A549 (cell line): ENCODE results near the gene HHATL. TPM values are rescaled to one million over a fixed set of nuclear protein-coding genes. Genes with fewer than 3 reads are reported as not detected.

Experiments
- ATAC-seq, 2 experiments: fragments of 200-7000 bp in 1 of 2; fragments of >200 bp in 1 of 2; cut with Nextera tagmentation in 1 of 2; cut with Tn5 transposase in 1 of 2; 3 replicates each; pipeline versions ENCODE4 v1.8.0 to v1.9.1; 2018 to 2020; ENCODE audit warnings: mild to moderate bottlenecking in 1 of 2, moderate library complexity in 1 of 2
- CTCF ChIA-PET: fragments of 300-600 bp; sonication (Branson Sonifier 250); formaldehyde crosslinking; extraction: SDS; loops from one replicate; lab custom pipeline; 2021; ENCODE audit warnings: antibody characterized with exemption, inconsistent platforms; lab: Yijun Ruan, JAX
- POLR2A ChIA-PET: fragments of 350-600 bp; formaldehyde crosslinking; extraction: SDS; loops from one replicate; lab custom pipeline; 2021; ENCODE audit warnings: antibody characterized with exemption, inconsistent platforms; lab: Yijun Ruan, JAX
- DNase-seq, 2 experiments: peaks; one replicate each; pipeline versions ENCODE4 v3.0.0 to v3.0.0-alpha.2; 2011 to 2016; ENCODE audit warnings: low read depth in 1 of 2, low spot score in 1 of 2
- FAIRE-seq: peaks from 2 replicates; lab custom pipeline; 2011; peaks lifted over from hg19 to GRCh38; lab: Jason Lieb, UNC
- H3K27ac ChIP-seq, 2 experiments: fragments of >200 bp; sonication (Bioruptor Twin); formaldehyde crosslinking; 3 replicates each; pipeline ENCODE4 v1.5.1; 2016 to 2017
- H3K4me1 ChIP-seq: fragments of >200 bp; sonication (Bioruptor Twin); formaldehyde crosslinking; 3 replicates; pipeline ENCODE4 v1.6.1; 2016
- H3K4me2 ChIP-seq: fragments of >200 bp; sonication (Bioruptor Twin); formaldehyde crosslinking; 3 replicates; pipeline ENCODE4 v1.6.1; 2016
- H3K4me3 ChIP-seq: fragments of >200 bp; sonication (Bioruptor Twin); formaldehyde crosslinking; 3 replicates; pipeline ENCODE4 v1.5.1; 2016
- H3K9me3 ChIP-seq: fragments of >200 bp; sonication (Bioruptor Twin); formaldehyde crosslinking; 3 replicates; pipeline ENCODE4 v1.6.1; 2016
- CBX8 ChIP-seq: fragments of 200-600 bp; sonication (generic); IDR thresholded peaks from 2 replicates; pipeline ENCODE4 v1.6.1; 2016
- CEBPB ChIP-seq, 2 experiments: fragments of >200 bp in 1 of 2; sonication (Bioruptor Twin) in 1 of 2; formaldehyde crosslinking in 1 of 2; IDR thresholded peaks; 2 replicates each; pipeline ENCODE4 v1.6.1; 2012 to 2016
- CHD4 ChIP-seq: fragments of 200-600 bp; sonication (generic); IDR thresholded peaks from 2 replicates; pipeline ENCODE4 v1.6.1; 2016; ENCODE audit warnings: antibody characterized with exemption, mild to moderate bottlenecking, borderline replicate concordance
- ESRRA ChIP-seq: fragments of 150-350 bp; IDR thresholded peaks from 2 replicates; pipeline ENCODE4 v1.6.1; 2014; ENCODE audit warnings: mild to moderate bottlenecking, low read length, borderline replicate concordance
- FOSB ChIP-seq: fragments of 250-450 bp; sonication (Bioruptor Pico); IDR thresholded peaks from 2 replicates; pipeline ENCODE4 v1.5.0; 2020; ENCODE audit warnings: mild to moderate bottlenecking, moderate library complexity
- HEYL ChIP-seq: fragments of 250-450 bp; sonication (Bioruptor Pico); IDR thresholded peaks from 2 replicates; pipeline ENCODE4 v1.8.0; 2021; ENCODE audit warnings: mild to moderate bottlenecking, moderate library complexity
- HOXA7 ChIP-seq: fragments of 250-450 bp; sonication (Bioruptor Pico); IDR thresholded peaks from 2 replicates; pipeline ENCODE4 v1.5.0; 2020; ENCODE audit warnings: mild to moderate bottlenecking, moderate library complexity
- NPAS2 ChIP-seq: fragments of 250-450 bp; sonication (Bioruptor Pico); IDR thresholded peaks from 2 replicates; pipeline ENCODE4 v1.8.0; 2022; ENCODE audit warnings: mild to moderate bottlenecking, moderate library complexity, borderline replicate concordance
- RARB ChIP-seq: fragments of 250-450 bp; sonication (Bioruptor Pico); IDR thresholded peaks from 2 replicates; pipeline ENCODE4 v1.8.0; 2021; ENCODE audit warnings: mild to moderate bottlenecking, moderate library complexity
- RCOR1 ChIP-seq: fragments of 150-350 bp; IDR thresholded peaks from 2 replicates; pipeline ENCODE4 v1.6.1; 2014; ENCODE audit warnings: antibody characterized with exemption, low read length, low read depth
- ZC3H11A ChIP-seq: fragments of 450-650 bp; IDR thresholded peaks from 2 replicates; pipeline ENCODE4 v1.6.1; 2014; ENCODE audit warnings: antibody characterized with exemption, mild to moderate bottlenecking
- ZNF302 ChIP-seq: fragments of 250-450 bp; sonication (Bioruptor Pico); IDR thresholded peaks from 2 replicates; pipeline ENCODE4 v1.9.0; 2021; ENCODE audit warnings: inconsistent platforms, mild to moderate bottlenecking, moderate library complexity
- ZSCAN20 ChIP-seq: fragments of 250-450 bp; sonication (Bioruptor Pico); IDR thresholded peaks from 2 replicates; pipeline ENCODE4 v1.8.0; 2022; ENCODE audit warnings: mild to moderate bottlenecking, moderate library complexity
- WGBS: methylation state at CpG from one replicate; pipeline ENCODE4 v1.1.6; 2017; ENCODE audit errors: missing lambda C conversion rate; 5-methylcytosine and 5-hydroxymethylcytosine counted together
- polyA plus RNA-seq, 4 experiments: library from polyadenylated mRNA; depleted of rRNA in 3 of 4; stranded (reverse); fragments of >200 nt; fragmentation: RNase III in 1 of 4; extraction: RNeasy Plus Mini Kit Qiagen cat#74134 plus additional on column Dnase treatment in 1 of 4; gene quantifications; 2 replicates in 3 of 4; 3 replicates in 1 of 4; pipeline ENCODE4 v1.2.3, GENCODE V29; 2011 to 2017
- TF ChIP-seq, protein P1 (sequence below): fragments of 450-650 bp; IDR thresholded peaks from 2 replicates; pipeline ENCODE4 v1.6.1; 2014; ENCODE audit warnings: antibody characterized with exemption
- TF ChIP-seq, protein P2 (sequence below): fragments of >200 bp; sonication (Bioruptor Twin); formaldehyde crosslinking; IDR thresholded peaks from 3 replicates; pipeline ENCODE4 v1.6.1; 2016
- TF ChIP-seq, protein P3 (sequence below): fragments of >200 bp; sonication (Bioruptor Twin); formaldehyde crosslinking; IDR thresholded peaks from 3 replicates; pipeline ENCODE4 v1.5.1; 2016
- TF ChIP-seq, protein P4 (sequence below): IDR thresholded peaks from 2 replicates; pipeline ENCODE4 v1.6.1; 2012
- TF ChIP-seq, protein P5 (sequence below): fragments of 200-600 bp; sonication (generic); IDR thresholded peaks from 2 replicates; pipeline ENCODE4 v1.6.1; 2016; ENCODE audit warnings: antibody characterized with exemption, mild to moderate bottlenecking, moderate library complexity
- TF ChIP-seq, protein P6 (sequence below): fragments of 150-350 bp; IDR thresholded peaks from 2 replicates; pipeline ENCODE4 v1.6.1; 2014; ENCODE audit warnings: low read depth, mild to moderate bottlenecking, low read length
- TF ChIP-seq, protein P7 (sequence below): IDR thresholded peaks from 2 replicates; pipeline ENCODE4 v1.6.1; 2012

The HHATL gene
- polyA plus RNA-seq, 2 of the 4 experiments (the other 2 are of a cell fraction): not detected

DNA sequence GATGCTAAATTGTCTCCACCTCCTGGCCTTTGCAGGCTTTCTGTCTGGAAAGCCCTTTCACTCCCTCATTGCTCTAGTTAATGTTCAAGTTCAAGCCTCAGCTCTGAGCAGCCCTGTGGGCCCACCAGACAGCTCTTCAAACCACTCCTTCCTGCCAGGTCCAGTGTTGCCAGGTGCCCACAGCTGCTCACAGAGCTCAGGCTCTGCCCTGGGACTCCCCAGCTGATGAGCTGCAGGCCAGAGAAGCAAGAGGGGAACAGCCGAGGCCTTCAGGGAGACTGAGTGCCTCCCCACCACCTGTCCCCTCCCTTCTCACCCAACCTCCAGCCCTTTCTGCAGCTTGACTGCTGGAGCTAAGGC, 50.4 kb downstream of the HHATL start:
- no CpG with 5 or more reads among the region's 1 CpG for WGBS
- POLR2A ChIA-PET: interaction anchor here (0.6 to 1.1 kb wide), 3 partner anchors 52 to 62 kb away, joined by 3 to 6 read pairs (median 3); partner anchors contain the start of gene SS18L2
- DNase-seq: no peak
- H3K4me2 ChIP-seq: peak overlapping the region; percentile 96
- CTCF ChIA-PET: interaction anchor here (0.7 to 0.9 kb wide), 3 partner anchors 80 to 423 kb away, joined by 3 to 4 read pairs (median 3); no protein-coding TSS in a partner anchor
- no peak for FAIRE-seq
- H3K4me3 ChIP-seq: no peak overlapping the region
- H3K9me3 ChIP-seq: no peaks in the 10 kb centered on the region
- TF ChIP-seq ZC3H11A: no peak
- TF ChIP-seq RARB (CRISPR knock-in tag): no peak
- TF ChIP-seq, protein P1, sequence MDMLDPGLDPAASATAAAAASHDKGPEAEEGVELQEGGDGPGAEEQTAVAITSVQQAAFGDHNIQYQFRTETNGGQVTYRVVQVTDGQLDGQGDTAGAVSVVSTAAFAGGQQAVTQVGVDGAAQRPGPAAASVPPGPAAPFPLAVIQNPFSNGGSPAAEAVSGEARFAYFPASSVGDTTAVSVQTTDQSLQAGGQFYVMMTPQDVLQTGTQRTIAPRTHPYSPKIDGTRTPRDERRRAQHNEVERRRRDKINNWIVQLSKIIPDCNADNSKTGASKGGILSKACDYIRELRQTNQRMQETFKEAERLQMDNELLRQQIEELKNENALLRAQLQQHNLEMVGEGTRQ: no peak
- TF ChIP-seq, protein P2, sequence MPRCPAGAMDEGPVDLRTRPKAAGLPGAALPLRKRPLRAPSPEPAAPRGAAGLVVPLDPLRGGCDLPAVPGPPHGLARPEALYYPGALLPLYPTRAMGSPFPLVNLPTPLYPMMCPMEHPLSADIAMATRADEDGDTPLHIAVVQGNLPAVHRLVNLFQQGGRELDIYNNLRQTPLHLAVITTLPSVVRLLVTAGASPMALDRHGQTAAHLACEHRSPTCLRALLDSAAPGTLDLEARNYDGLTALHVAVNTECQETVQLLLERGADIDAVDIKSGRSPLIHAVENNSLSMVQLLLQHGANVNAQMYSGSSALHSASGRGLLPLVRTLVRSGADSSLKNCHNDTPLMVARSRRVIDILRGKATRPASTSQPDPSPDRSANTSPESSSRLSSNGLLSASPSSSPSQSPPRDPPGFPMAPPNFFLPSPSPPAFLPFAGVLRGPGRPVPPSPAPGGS: no peak
- TF ChIP-seq ZNF302 (CRISPR knock-in tag): no peak
- TF ChIP-seq, protein P3, sequence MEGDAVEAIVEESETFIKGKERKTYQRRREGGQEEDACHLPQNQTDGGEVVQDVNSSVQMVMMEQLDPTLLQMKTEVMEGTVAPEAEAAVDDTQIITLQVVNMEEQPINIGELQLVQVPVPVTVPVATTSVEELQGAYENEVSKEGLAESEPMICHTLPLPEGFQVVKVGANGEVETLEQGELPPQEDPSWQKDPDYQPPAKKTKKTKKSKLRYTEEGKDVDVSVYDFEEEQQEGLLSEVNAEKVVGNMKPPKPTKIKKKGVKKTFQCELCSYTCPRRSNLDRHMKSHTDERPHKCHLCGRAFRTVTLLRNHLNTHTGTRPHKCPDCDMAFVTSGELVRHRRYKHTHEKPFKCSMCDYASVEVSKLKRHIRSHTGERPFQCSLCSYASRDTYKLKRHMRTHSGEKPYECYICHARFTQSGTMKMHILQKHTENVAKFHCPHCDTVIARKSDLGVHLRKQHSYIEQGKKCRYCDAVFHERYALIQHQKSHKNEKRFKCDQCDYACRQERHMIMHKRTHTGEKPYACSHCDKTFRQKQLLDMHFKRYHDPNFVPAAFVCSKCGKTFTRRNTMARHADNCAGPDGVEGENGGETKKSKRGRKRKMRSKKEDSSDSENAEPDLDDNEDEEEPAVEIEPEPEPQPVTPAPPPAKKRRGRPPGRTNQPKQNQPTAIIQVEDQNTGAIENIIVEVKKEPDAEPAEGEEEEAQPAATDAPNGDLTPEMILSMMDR: no peak
- TF ChIP-seq, protein P4, sequence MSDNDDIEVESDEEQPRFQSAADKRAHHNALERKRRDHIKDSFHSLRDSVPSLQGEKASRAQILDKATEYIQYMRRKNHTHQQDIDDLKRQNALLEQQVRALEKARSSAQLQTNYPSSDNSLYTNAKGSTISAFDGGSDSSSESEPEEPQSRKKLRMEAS: no peak
- no peak for TF ChIP-seq NPAS2 (CRISPR knock-in tag)
- TF ChIP-seq HEYL (CRISPR knock-in tag): no peak
- peaks cover 37% of the 10 kb centered on the region for H3K4me1 ChIP-seq
- ATAC-seq: peak; percentile 16 to 18
- peak overlapping the region; percentile 87 to 97 for H3K27ac ChIP-seq

DNA sequence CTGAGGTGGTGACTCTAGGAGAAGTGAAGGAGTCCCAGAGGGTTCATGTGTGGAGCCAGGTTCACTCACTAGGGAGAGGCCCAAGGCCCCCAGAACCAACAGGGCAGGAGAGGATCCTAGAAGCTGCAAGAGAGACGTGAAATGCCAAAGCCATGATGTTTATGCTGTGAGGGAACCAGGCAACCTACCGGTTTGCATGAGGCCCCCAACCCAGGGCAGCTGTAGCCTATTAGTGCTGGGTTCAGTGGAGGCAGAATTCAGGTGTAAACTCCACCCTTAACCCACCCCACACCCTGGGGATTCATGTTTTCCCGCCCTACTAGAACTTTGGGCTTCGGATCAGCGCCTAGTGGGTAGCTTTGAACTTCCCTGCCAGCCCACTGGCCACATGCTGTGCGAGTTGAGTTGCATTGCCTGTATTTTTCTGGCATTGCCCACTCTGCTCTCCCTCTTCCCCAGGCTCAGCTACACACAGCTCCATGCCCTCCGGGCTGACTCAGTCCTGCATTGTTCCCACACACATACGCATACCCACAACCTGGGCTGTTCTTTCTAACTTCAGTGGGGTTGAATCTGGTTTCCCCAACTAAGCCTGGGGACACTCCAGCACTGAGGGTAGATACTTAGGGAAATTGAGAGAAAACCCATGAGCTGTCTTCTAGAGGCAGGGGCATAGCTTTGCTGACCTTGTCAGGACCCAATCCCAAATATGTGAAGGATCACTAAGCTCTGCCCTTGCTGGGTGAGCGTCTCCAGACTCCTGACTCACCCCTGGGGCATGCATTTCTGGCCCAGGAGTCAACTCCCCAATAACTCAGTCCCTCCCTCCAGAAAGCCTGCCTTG, 51.1 kb downstream of the HHATL start:
- no peak for DNase-seq
- CTCF ChIA-PET: interaction anchor here (0.7 to 0.9 kb wide), 3 partner anchors 10 to 422 kb away, joined by 3 to 4 read pairs (median 3); no protein-coding TSS in a partner anchor
- 76% methylated on average over 9 of the region's 9 CpGs for WGBS
- ATAC-seq: peak in 1 of 2 experiments; percentile 15; a peak in 3 of 6 replicates
- Histone ChIP-seq H3K4me2 (peak overlapping the region; percentile 96), H3K9me3 (no peaks in the 10 kb centered on the region), H3K27ac (peak overlapping the region; percentile 87 to 97; a peak in 4 of 6 replicates), H3K4me1 (peaks cover 37% of the 10 kb centered on the region), H3K4me3 (no peak overlapping the region)
- POLR2A ChIA-PET: interaction anchor here (1.0 to 1.1 kb wide), 2 partner anchors 51 to 61 kb away, joined by 3 to 6 read pairs; partner anchors contain the start of gene SS18L2
- FAIRE-seq: no peak
- no peak for TF ChIP-seq CHD4
- TF ChIP-seq, protein P5, sequence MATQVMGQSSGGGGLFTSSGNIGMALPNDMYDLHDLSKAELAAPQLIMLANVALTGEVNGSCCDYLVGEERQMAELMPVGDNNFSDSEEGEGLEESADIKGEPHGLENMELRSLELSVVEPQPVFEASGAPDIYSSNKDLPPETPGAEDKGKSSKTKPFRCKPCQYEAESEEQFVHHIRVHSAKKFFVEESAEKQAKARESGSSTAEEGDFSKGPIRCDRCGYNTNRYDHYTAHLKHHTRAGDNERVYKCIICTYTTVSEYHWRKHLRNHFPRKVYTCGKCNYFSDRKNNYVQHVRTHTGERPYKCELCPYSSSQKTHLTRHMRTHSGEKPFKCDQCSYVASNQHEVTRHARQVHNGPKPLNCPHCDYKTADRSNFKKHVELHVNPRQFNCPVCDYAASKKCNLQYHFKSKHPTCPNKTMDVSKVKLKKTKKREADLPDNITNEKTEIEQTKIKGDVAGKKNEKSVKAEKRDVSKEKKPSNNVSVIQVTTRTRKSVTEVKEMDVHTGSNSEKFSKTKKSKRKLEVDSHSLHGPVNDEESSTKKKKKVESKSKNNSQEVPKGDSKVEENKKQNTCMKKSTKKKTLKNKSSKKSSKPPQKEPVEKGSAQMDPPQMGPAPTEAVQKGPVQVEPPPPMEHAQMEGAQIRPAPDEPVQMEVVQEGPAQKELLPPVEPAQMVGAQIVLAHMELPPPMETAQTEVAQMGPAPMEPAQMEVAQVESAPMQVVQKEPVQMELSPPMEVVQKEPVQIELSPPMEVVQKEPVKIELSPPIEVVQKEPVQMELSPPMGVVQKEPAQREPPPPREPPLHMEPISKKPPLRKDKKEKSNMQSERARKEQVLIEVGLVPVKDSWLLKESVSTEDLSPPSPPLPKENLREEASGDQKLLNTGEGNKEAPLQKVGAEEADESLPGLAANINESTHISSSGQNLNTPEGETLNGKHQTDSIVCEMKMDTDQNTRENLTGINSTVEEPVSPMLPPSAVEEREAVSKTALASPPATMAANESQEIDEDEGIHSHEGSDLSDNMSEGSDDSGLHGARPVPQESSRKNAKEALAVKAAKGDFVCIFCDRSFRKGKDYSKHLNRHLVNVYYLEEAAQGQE: no peak
- TF ChIP-seq RARB (CRISPR knock-in tag): no peak
- no peak for TF ChIP-seq ESRRA
- TF ChIP-seq, protein P6, sequence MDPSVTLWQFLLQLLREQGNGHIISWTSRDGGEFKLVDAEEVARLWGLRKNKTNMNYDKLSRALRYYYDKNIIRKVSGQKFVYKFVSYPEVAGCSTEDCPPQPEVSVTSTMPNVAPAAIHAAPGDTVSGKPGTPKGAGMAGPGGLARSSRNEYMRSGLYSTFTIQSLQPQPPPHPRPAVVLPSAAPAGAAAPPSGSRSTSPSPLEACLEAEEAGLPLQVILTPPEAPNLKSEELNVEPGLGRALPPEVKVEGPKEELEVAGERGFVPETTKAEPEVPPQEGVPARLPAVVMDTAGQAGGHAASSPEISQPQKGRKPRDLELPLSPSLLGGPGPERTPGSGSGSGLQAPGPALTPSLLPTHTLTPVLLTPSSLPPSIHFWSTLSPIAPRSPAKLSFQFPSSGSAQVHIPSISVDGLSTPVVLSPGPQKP: no peak
- TF ChIP-seq ZSCAN20 (CRISPR knock-in tag): no peak
- no peak for TF ChIP-seq RCOR1
- TF ChIP-seq CEBPB (IDR thresholded peaks at IDR 0.05): no peak
- TF ChIP-seq, protein P3: no peak
- TF ChIP-seq CBX8: no peak
- TF ChIP-seq FOSB (CRISPR knock-in tag): no peak
- TF ChIP-seq HOXA7: no peak
- TF ChIP-seq, protein P1: no peak
- TF ChIP-seq, protein P7, sequence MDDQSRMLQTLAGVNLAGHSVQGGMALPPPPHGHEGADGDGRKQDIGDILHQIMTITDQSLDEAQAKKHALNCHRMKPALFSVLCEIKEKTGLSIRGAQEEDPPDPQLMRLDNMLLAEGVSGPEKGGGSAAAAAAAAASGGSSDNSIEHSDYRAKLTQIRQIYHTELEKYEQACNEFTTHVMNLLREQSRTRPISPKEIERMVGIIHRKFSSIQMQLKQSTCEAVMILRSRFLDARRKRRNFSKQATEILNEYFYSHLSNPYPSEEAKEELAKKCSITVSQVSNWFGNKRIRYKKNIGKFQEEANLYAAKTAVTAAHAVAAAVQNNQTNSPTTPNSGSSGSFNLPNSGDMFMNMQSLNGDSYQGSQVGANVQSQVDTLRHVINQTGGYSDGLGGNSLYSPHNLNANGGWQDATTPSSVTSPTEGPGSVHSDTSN: no peak
